Dermis blood vessel endothelial cell (primary cell): Measurements from ENCODE around the gene KREMEN2. TPM values are rescaled to one million over a fixed set of nuclear protein-coding genes. Genes with fewer than 3 reads are reported as not detected.
"Not testable (repeated sequence)": the region's sequence is repeated elsewhere in the genome, so short reads cannot be mapped to it uniquely, and the experiment has no call there.

Experiments used
- DNase-seq: peaks from one replicate; pipeline ENCODE4 v3.0.0; 2010
- total RNA-seq: library from RNA; depleted of rRNA; stranded (reverse); fragments of >200 nt; gene quantifications from 2 replicates; pipeline ENCODE4 v1.2.3, GENCODE V29; 2014

KREMEN2 gene, protein sequence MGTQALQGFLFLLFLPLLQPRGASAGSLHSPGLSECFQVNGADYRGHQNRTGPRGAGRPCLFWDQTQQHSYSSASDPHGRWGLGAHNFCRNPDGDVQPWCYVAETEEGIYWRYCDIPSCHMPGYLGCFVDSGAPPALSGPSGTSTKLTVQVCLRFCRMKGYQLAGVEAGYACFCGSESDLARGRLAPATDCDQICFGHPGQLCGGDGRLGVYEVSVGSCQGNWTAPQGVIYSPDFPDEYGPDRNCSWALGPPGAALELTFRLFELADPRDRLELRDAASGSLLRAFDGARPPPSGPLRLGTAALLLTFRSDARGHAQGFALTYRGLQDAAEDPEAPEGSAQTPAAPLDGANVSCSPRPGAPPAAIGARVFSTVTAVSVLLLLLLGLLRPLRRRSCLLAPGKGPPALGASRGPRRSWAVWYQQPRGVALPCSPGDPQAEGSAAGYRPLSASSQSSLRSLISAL
- total RNA-seq, result not detected in 2 replicates

DNA sequence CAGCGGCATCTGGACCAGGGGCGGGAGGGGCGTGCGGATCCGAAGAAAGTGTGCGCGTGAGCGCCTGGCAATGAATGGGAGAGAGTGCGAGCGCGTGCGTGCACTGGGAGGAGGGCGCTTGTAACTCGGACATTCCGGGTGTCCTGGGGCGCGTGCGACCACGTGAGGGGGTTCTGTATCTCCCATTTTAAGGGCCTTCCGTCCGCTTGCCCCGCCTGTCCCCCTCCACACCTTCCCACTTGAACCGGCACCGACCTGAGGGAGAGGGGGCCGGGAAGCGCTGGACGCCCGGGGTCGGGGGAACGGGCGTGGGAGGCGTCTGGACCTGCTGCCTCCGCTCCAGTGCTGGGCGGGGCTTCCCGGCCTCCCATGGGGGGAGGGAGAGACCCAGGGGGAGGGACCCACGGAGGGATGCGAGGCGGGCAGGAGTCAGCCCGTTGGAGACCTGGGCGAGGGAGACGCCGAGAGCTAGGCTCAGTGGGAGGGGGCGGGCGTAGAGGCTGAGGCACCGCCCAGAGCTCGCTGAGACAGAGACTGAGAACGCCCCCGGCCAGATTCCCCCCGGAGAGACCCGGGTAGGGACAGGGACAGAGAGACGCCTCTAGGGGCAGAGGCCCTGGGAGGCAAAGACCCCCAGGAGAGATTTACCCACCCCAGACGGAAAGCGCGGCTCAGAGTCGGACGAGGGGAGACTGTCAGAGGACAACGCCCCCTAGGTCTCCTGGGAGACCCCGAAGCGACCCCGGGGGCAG is at the start of gene KREMEN2:
Gene KREMEN2 (plus strand): TSS at position 553 of the 752 bp plus-strand sequence. CDS start 246 bp downstream, outside the sequence.
- peak; percentile 20 for DNase-seq

GRCh38 chr16:2915196-2915929 is 48.7 kb upstream of the KREMEN2 start:
- DNase-seq, result no peak

GRCh38 chr16:2919511-2920255 is 44.4 kb upstream of the KREMEN2 start:
- peak; percentile 82 for DNase-seq

DNA sequence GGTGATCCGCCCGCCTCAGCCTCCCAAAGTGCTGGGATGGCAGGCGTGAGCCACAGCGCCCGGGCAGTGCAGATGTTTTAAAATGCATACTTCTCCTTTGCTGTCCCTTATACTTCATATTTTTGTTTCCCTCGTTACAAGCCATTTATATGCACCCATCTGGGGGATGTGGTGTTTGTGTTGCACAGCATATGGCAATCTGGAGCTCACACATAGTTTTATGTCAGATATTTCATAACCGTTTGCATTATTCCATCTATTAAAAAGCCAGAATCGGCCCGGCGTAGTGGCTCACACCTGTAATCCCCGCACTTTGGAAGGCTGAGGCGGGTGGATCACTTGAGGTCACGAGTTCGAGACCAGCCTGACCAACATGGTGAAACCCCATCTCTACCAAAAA is 40.6 kb upstream of the KREMEN2 start:
- DNase-seq, result no peak

DNA sequence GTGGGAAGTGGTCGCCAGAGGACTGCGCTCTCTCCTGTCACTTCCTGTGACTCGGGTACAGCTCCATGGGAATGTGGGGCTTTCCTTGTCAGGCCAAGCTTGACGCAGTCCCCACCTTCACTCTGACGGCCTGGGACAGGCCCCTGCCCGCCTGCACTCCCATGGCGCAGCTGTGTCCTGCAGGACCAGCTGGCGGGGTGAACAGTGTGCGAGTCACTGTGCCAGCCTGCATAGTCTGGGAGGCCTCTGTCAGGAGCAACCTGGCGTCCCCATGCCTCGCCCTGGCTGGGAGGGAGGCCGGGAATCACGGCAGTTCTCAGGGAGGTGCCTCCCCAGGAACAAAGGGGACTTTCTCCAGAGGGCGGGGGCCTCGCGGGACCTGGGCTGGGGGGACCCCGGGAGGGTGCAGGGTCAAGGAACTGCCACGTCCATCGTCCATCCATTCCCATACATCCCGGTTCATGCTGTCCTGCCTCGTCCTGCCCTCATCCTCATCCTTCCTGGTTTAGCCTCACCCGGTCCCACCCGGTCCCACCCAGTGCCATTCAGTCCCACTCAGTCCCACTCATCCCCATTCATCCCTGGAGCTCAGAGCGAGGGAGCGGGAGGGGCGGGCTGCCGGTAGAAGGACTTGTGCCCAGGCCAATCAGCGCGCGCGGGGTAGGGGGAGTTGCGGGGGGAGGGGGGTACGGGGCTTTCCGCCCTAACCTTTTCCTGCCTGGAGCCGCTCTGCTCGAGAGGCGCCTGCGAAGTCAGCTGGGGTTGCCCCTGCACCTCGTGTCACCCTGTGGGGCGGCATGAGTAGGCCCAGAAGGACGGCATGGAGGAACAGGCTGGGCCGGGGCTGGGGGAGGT is 38.9 kb upstream of the KREMEN2 start:
- no peak for DNase-seq

GRCh38 chr16:2925951-2926649 is 38.0 kb upstream of the KREMEN2 start:
- DNase-seq, result no peak

DNA sequence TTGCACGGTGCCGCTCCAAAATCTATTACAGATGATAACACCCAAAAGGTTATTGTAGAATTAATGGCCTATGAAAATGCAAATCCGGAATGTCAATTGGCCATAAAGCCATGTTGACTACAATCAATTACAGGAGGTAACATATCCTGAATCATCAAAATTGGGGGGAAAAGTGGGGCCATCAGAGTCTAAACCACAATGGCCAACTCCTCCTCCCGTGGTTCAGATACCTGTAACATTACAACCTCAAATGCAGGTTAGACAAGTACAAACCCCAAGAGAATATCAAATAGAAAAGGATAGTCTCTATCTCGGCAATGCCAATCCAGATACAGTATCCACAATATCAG is 37.5 kb upstream of the KREMEN2 start:
- DNase-seq, result no peak

GRCh38 chr16:2927010-2927646 is 36.9 kb upstream of the KREMEN2 start:
- DNase-seq, result peak; percentile 92

GRCh38 chr16:2928151-2928550 is 35.9 kb upstream of the KREMEN2 start:
- DNase-seq, result not testable (repeated sequence)

DNA sequence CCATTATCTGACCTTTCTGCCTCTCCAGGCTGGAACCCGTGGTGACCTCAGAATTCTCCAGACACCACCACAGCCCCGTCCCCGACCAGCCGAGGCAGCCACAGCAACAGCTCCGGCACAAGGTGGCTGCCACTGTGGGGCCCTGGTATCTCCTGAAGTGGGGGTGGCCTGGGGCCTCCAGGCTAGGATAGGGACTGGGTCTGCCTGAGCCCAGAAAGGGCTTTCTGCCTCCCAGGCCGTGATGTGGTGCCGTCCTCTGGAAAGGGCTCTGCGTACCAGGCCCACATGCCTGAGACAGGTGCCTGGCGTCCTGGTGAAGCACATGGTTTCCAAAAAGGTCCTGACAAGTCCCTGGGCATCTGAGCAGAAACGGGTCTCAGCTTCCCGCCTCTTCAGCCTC is 35.3 kb upstream of the KREMEN2 start:
- no peak for DNase-seq

DNA sequence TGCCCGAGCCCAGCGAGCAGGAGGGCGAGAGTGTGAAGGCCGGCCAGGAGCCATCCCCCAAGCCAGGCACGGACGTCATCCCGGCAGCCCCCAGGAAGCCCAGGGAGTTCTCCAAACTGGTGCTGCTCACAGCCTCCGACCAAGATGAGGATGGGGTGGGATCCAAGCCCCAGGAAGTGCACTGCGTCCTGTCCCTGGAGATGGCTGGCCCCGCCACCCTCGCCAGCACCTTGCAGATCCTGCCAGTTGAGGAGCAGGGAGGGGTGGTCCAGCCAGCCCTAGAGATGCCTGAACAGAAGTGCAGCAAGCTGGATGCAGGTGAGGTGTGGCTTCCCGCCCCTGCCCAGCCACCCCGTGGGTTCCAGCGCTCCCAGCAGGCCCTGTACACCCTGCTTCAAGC is 34.4 kb upstream of the KREMEN2 start:
- no peak for DNase-seq

DNA sequence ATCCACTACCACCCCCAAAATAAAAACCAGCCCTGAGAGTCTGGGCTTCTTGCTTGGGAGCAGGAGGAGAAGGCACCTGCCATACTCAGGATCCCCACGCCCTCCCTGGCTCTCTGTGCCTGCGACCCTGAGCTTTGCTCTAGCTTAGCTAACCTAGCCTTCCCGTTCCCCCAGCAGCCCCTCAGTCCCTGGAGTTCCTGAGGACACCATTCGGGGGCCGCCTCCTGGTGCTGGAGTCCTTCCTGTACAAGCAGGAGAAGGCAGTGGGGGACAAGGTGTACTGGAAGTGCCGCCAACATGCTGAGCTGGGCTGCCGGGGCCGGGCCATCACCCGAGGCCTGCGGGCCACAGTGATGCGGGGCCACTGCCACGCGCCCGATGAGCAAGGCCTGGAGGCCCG is 33.8 kb upstream of the KREMEN2 start:
- no peak for DNase-seq

- not testable (repeated sequence) for DNase-seq
Observed at GRCh38 chr16:2931231-2931914, 32.7 kb upstream of the KREMEN2 start.

DNA sequence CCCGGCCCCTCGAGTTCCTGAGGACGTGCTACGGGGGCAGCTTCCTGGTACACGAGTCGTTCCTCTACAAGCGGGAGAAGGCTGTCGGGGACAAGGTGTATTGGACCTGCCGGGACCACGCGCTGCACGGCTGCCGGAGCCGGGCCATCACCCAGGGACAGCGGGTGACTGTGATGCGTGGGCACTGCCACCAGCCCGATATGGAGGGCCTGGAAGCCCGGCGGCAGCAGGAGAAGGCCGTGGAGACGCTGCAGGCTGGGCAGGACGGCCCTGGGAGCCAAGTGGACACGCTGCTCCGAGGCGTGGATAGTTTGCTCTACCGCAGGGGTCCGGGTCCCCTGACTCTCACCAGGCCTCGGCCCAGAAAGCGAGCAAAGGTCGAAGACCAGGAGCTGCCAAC is 30.9 kb upstream of the KREMEN2 start:
- DNase-seq, result no peak

DNA sequence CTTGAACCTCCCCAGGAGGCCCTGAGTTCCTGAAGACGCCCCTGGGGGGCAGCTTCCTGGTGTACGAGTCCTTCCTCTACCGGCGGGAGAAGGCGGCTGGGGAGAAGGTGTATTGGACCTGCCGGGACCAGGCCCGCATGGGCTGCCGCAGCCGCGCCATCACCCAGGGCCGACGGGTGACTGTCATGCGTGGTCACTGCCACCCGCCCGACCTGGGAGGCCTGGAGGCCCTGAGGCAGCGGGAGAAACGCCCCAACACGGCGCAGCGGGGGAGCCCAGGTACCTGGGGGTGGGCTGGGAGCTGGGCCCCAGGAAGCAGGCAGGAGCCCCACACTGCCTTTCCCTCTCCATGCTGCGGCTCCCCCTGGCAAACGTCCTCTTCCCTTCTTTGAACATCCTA is 30.4 kb upstream of the KREMEN2 start:
- DNase-seq, result no peak

DNA sequence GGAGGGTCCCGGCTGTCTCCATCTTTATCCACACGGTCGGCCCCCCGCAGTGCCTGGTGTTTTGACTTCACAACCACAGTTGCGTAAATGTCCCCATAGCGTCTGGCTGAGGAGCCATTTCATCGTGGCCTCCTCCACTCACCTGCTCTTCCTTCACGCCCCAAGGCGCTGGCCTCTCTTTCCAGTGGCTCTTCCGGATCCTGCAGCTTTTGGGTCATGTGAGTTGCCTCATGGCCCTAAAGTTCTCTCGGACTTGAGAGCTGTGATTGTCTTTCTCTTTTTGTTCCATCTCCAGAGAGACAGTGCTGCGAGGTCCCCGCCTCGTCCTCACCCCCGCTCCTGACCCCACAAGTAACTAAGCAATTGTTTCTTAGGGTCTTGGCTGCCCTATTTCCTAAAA is 29.6 kb upstream of the KREMEN2 start:
- DNase-seq, result no peak

GRCh38 chr16:2936436-2937011 is 27.6 kb upstream of the KREMEN2 start:
- DNase-seq, result no peak

DNA sequence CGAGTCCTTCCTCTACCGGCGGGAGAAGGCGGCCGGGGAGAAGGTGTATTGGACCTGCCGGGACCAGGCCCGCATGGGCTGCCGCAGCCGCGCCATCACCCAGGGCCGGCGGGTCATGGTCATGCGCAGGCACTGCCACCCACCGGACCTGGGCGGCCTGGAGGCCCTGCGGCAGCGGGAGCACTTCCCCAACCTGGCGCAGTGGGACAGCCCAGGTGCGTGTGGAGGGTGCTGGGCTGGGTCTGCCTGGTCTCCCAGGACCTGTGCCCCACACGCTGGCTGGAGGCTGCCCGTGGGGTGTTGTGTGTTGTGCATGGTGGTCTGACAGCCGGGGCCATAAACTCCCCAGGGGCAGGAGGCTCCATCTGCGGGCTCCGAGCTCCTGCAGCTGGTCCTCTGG is 26.9 kb upstream of the KREMEN2 start:
- no peak for DNase-seq

- no peak for DNase-seq
Observed at GRCh38 chr16:2938206-2938605, 25.9 kb upstream of the KREMEN2 start.
